Bronchial epithelial cell (primary cell): ENCODE data around the gene EDN2. TPM values are rescaled to one million over a fixed set of nuclear protein-coding genes. Genes with fewer than 3 reads are reported as not detected.
A peak's percentile ranks its signal among the peaks of the same experiment; 100 is the strongest.

Experiments used
- DNase-seq: peaks from one replicate; pipeline ENCODE4 v3.0.0-alpha.2; 2010; ENCODE audit warnings: low read depth
- FAIRE-seq: peaks from 2 replicates; lab custom pipeline; 2011; peaks lifted over from hg19 to GRCh38; lab: Jason Lieb, UNC
- H3K27me3 ChIP-seq: 2 replicates; pipeline ENCODE4 v1.5.1; 2011; ENCODE audit warnings: low read length; ENCODE audit not compliant: control insufficient read depth, insufficient read depth
- H3K36me3 ChIP-seq: 2 replicates; pipeline ENCODE4 v1.5.1; 2011; ENCODE audit warnings: low read length; ENCODE audit not compliant: control insufficient read depth, insufficient read depth
- H3K4me3 ChIP-seq: 2 replicates; pipeline ENCODE4 v1.5.1; 2011; ENCODE audit warnings: mild to moderate bottlenecking, low read depth, low read length, control low read depth
- CTCF ChIP-seq: IDR thresholded peaks from 2 replicates; pipeline ENCODE4 v1.5.1; 2011; ENCODE audit warnings: mild to moderate bottlenecking, moderate library complexity, low read length, control low read depth, inconsistent platforms; ENCODE audit not compliant: insufficient read depth, severe bottlenecking
- total RNA-seq: library from RNA; depleted of rRNA; stranded (reverse); fragments of >200 nt; gene quantifications from 2 replicates; pipeline ENCODE4 v1.2.1, GENCODE V29; 2014

The EDN2 gene
- total RNA-seq, 1 donor from 2014 or later: 1.6 TPM

DNA sequence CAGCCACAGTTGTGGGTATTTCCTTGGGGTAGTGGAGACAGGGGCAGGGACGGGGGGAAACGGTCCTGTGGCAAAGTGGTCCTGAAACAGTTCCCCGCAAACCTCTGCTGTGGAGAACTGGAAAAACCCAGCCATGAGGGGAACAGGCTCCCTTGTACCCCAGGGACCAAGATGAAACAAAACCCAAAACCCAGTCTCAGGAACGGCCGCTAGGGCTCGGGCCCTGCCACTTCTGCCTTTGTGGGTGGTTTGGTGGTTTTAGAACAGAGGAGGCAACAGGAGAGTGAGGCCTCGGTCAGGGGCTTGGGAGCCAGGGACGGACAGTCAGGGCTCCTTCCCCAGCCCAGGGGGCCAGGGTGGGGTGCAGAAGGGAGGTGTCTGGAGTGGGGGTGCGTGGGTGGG, 24.8 kb upstream of the EDN2 start:
- Histone ChIP-seq H3K27me3 (no peaks in the 10 kb centered on the region), H3K36me3 (no peaks in the 10 kb centered on the region), H3K4me3 (no peak overlapping the region)
- DNase-seq (no peak), FAIRE-seq (no peak)
- no peak for TF ChIP-seq CTCF

DNA sequence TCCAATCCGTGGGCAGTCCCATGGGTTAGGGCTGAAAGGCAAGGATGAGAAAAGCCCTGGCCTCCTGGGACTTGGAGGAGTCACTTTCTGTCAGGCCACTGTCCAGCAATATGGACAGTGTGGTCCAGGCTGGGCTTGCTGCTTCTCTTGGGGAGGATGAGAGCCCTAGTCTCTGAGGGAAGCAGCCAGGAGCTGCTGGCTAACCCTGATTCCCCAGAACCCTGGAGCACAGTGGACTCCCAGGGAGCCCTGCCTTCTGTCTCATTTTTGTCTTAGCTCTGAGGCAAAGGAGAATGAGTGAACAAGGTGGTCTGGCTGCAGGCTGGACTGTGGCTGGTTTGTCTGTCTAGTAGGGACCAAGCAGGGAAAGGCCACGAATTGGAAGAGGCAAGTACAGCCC, 23.8 kb upstream of the EDN2 start:
- no peak overlapping the region for H3K4me3 ChIP-seq
- peak; percentile 60 for FAIRE-seq
- DNase-seq: no peak
- no peak for TF ChIP-seq CTCF
- no peaks in the 10 kb centered on the region for H3K36me3 ChIP-seq
- no peaks in the 10 kb centered on the region for H3K27me3 ChIP-seq

- H3K36me3 ChIP-seq: no peaks in the 10 kb centered on the region
- no peak for FAIRE-seq
- no peak for TF ChIP-seq CTCF
These were observed 23.4 kb upstream of the EDN2 start for GRCh38 chr1:41507836-41508235.

DNA sequence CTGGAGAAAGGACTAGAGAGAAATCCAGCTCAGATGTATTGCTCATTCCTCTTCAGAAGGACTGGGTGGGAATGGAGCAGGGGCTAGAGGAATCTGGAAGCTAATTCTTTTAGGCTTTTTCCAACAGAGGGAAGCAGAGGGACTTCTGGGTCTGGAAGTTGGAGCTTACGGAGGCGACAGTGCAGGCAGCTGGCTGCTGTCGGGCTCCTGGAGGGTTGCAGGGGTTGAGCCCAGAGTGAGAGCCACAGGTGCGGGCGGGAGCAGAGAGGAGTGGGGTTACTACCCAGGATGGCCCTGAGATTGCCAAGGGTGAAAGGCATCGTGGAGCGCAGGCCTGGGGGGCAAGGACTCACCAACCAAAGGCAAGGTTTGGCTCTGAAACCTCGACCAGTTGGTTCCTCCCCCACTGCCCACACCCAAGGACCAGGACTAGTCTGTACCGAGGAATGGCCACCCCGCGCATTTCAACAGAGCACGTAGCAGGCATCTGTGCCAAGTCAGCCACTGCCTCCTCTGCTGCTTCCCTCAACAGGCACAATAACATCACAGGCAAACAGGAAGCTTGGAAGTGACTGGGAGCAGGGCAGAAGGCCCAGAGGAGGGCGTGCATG, 22.7 kb upstream of the EDN2 start:
- TF ChIP-seq CTCF: no peak
- FAIRE-seq: no peak

More at GRCh38 chr1:41507836-41508235, 23.4 kb upstream of the EDN2 start:
- no peak overlapping the region for H3K4me3 ChIP-seq
- DNase-seq: no peak
- H3K27me3 ChIP-seq: no peaks in the 10 kb centered on the region

DNA sequence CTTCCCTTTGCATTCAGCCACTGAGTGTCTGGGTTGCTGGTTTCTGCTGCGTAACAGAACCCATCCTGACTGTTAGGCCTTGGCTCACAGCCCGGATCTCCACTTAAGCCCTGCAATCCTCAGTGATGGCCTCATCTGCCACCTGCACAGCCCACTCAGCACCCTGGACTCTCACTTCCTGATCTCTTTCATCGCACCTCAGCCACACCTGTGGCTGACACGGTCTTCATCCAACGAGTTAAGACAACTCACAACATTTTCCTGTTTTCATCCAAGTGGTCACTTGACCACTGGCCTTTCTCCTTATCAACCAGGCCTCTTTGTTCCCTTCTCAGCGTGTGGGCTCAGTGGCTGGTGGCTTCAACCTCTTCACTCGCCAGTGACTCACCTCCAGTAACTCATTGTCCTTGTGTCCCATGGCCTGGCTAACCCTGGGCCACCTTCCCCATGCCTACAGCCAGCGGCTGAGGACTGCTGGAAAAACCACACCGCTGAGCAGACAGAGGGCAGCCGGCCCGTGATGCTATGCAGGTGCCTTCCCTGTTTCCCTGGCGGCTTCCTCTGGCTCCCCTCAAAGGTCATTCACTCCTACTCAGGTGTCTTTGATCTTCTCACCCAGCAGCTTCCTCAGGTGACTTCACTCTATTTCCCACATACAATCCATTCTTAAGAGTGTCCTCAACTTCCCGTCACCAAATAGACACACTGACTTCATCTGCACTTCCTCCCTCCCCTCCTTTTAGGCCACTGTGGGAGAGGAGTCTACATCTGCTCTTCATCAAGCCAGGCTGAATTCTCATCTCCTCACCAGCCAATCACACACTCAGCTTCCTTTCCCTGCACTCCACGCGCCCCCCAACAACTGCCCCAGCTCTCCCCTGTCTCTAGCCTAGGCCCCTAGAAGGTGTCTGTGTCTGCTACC, 19.9 kb upstream of the EDN2 start:
- Histone ChIP-seq H3K27me3 (no peaks in the 10 kb centered on the region), H3K36me3 (no peaks in the 10 kb centered on the region), H3K4me3 (no peak overlapping the region)
- FAIRE-seq (peak; percentile 97), DNase-seq (peak; percentile 94)
- no peak for TF ChIP-seq CTCF

More for the DNA sequence above, 22.7 kb upstream of the EDN2 start:
- no peak for DNase-seq
- no peaks in the 10 kb centered on the region for H3K27me3 ChIP-seq
- no peak overlapping the region for H3K4me3 ChIP-seq
- no peaks in the 10 kb centered on the region for H3K36me3 ChIP-seq
